ENCODE results near the gene SMARCD1. TPM values are rescaled to one million over a fixed set of nuclear protein-coding genes. Genes with fewer than 3 reads are reported as not detected.
A peak's percentile ranks its signal among the peaks of the same experiment; 100 is the strongest.

The SMARCD1 gene
- total and polyA plus RNA-seq, 11 donors: 8.5 to 35.7 (median 19.3) TPM

DNA sequence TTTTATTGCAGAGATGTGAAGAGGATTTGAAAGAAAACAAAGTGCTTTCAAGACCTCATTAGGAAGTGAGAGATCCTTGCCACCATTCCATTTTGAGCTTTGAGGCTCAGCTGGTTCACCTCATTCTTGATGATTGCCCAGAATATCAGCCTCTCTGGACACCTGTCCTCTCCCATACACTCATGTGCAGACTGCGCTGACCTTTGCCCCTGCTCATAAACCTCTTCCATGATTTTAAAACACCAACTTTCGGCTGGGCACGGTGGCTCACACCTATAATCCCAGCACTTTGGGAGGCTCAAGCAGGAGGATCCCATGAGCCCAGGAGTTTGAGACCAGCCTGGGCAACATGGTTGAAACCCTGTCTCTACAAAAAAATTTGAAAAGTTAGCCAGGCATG is 35.8 kb downstream of the SMARCD1 start:
- 94 to 98% (median 95%) methylated on average over 3 of the region's 3 CpGs for WGBS, 4 donors
- H3K27me3 ChIP-seq: no peaks in the 10 kb centered on the region
- peaks cover 0 to 43% (median 17%) of the 10 kb centered on the region in 12 donors for H3K4me1 ChIP-seq
- intact Hi-C loops (cut with DNase I): no loop called here
- H3K27ac ChIP-seq: no peak overlapping the region
- H3K9me3 ChIP-seq: no peaks in the 10 kb centered on the region
- no peak for DNase-seq
- no peak overlapping the region for H3K4me3 ChIP-seq
- peaks cover 0 to 80% (median 69%) of the 10 kb centered on the region in 9 donors for H3K36me3 ChIP-seq
- no peak for ATAC-seq
- TF ChIP-seq, protein P1, sequence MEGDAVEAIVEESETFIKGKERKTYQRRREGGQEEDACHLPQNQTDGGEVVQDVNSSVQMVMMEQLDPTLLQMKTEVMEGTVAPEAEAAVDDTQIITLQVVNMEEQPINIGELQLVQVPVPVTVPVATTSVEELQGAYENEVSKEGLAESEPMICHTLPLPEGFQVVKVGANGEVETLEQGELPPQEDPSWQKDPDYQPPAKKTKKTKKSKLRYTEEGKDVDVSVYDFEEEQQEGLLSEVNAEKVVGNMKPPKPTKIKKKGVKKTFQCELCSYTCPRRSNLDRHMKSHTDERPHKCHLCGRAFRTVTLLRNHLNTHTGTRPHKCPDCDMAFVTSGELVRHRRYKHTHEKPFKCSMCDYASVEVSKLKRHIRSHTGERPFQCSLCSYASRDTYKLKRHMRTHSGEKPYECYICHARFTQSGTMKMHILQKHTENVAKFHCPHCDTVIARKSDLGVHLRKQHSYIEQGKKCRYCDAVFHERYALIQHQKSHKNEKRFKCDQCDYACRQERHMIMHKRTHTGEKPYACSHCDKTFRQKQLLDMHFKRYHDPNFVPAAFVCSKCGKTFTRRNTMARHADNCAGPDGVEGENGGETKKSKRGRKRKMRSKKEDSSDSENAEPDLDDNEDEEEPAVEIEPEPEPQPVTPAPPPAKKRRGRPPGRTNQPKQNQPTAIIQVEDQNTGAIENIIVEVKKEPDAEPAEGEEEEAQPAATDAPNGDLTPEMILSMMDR (IDR thresholded peaks at IDR 0.05): no peak
- TF ChIP-seq POLR2A (IDR thresholded peaks at IDR 0.05): no peak

DNA sequence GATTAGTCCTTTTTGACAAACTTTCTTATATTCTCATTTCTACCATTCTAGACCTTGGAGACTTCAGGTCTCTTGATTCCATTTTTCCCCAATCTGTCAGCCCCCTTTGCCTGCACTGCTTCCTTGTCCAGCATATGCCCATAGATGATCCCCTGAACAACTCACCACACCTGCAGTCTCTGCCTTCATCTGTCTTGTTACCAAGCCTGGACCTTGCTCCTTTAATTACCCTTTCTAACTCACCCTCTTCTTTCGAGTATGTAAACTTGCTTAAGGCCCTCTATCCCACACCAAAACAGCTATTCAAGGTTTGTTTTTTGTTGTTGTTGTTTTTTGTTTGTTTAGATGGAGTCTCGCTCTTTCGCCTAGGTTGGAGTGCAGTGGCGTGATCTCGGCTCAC is 36.5 kb downstream of the SMARCD1 start:
- ATAC-seq (no peak), DNase-seq (no peak)
- Histone ChIP-seq H3K27me3 (no peaks in the 10 kb centered on the region), H3K27ac (no peak overlapping the region), H3K4me3 (no peak overlapping the region), H3K36me3 (peaks cover 0 to 77% (median 68%) of the 10 kb centered on the region in 9 donors), H3K4me1 (peaks cover 0 to 38% (median 16%) of the 10 kb centered on the region in 12 donors), H3K9me3 (no peaks in the 10 kb centered on the region)
- TF ChIP-seq, protein P1 (IDR thresholded peaks at IDR 0.05): no peak
- no peak for TF ChIP-seq POLR2A (IDR thresholded peaks at IDR 0.05)
- WGBS, 4 donors: 75 to 94% (median 89%) methylated on average over 5 of the region's 5 CpGs
- intact Hi-C loops (cut with DNase I): no loop called here

DNA sequence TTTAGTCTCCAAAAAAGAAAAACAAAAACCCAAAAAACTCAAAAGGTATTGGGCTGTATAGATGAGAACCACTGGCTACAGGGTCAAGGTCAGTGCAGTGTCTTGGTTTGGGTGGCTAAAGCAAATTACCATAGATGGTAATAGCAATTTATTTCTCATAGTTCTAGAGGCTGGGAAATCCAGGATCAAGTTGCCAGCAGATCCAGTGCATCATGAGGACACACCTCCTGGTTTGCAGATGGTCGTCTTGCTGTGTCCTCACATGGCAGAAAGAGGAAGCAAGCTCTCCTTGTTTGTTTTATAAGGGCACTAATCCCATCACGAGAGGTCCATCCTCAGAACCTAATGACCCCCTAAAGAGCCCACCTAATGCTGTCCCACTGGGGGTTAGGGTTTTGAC is 38.1 kb downstream of the SMARCD1 start:
- no peak overlapping the region for H3K4me3 ChIP-seq
- TF ChIP-seq, protein P1 (IDR thresholded peaks at IDR 0.05): no peak
- no peak for TF ChIP-seq POLR2A (IDR thresholded peaks at IDR 0.05)
- H3K27me3 ChIP-seq: no peaks in the 10 kb centered on the region
- no peaks in the 10 kb centered on the region for H3K9me3 ChIP-seq
- DNase-seq: no peak
- H3K27ac ChIP-seq: no peak overlapping the region
- 84 to 93% (median 86%) methylated on average over 2 of the region's 2 CpGs for WGBS, 4 donors
- peaks cover 0 to 35% (median 12%) of the 10 kb centered on the region in 12 donors for H3K4me1 ChIP-seq
- intact Hi-C loops (cut with DNase I): no loop called here
- no peak for ATAC-seq
- peaks cover 0 to 84% (median 77%) of the 10 kb centered on the region in 9 donors for H3K36me3 ChIP-seq

DNA sequence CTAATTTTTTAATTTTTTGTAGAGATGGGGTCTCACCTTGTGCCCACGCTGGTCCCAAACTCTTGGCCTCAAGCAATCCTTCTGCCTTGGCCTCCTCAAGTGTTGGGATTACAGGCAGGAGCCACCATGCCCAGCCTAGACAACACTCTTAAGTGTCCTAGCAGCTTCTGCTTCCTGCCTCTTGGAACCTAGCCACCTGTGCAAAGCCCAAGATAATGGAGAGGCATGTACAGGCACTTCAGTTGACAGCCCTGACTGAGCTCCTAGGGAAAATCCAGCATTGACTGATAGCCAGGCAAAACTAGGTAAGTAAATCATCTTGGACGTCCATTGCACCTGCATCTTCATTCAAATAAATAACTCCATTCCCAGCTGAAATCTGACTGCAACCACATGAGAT is 42.4 kb downstream of the SMARCD1 start:
- intact Hi-C loops (cut with DNase I): no loop called here
- ATAC-seq (peak; percentile 60 to 76 (median 71)), DNase-seq (peak in 1 of 5 donors; percentile 63)
- 71 to 72% (median 72%) methylated on average over 2 of the region's 2 CpGs for WGBS, 4 donors
- H3K36me3 ChIP-seq: peaks cover 0 to 93% (median 75%) of the 10 kb centered on the region in 9 donors
- H3K4me1 ChIP-seq: peaks cover 0 to 45% (median 13%) of the 10 kb centered on the region in 12 donors
- H3K27me3 ChIP-seq: no peaks in the 10 kb centered on the region
- no peak for TF ChIP-seq POLR2A (IDR thresholded peaks at IDR 0.05)
- TF ChIP-seq, protein P1 (IDR thresholded peaks at IDR 0.05): no peak
- H3K27ac ChIP-seq: no peak overlapping the region
- no peaks in the 10 kb centered on the region for H3K9me3 ChIP-seq
- no peak overlapping the region for H3K4me3 ChIP-seq
